Measurements from ENCODE around the gene KMT5B. TPM values are rescaled to one million over a fixed set of nuclear protein-coding genes. Genes with fewer than 3 reads are reported as not detected.

KMT5B gene
- total RNA-seq, 2 donors from 2014 or later: 30.6 to 34.4 TPM

DNA sequence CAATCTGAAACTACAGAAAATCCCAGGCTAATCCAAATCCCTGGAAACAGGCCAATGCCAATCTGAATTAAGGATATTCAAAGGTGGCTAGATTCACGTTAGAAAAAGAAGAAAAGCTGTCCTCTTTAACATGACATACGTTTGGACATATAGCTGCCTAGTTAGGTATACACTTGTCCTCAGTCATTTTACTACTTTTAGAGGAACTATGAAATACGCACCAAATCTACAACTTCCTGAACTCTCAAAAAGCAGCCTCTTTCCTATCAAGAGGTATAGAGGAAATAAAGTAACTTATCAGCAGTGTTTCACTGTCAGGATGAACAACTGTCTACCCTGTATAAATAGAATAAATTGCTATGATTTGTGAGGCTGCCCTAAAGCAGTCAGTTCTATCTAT is 24.0 kb downstream of the KMT5B start:
- no peaks in the 10 kb centered on the region for H3K9me3 Mint-ChIP-seq
- H3K36me3 Mint-ChIP-seq: no peaks in the 10 kb centered on the region
- H3K27ac Mint-ChIP-seq: no peak overlapping the region
- no peak for ATAC-seq
- no peak for DNase-seq (ENCODE audit: low spot score)
- H3K27me3 Mint-ChIP-seq: no peaks in the 10 kb centered on the region
- H3K4me3 Mint-ChIP-seq: no peak overlapping the region
- peaks cover 28 to 31% of the 10 kb centered on the region in 2 donors for H3K4me1 Mint-ChIP-seq (ENCODE audit: low read depth in 2 of 2)

DNA sequence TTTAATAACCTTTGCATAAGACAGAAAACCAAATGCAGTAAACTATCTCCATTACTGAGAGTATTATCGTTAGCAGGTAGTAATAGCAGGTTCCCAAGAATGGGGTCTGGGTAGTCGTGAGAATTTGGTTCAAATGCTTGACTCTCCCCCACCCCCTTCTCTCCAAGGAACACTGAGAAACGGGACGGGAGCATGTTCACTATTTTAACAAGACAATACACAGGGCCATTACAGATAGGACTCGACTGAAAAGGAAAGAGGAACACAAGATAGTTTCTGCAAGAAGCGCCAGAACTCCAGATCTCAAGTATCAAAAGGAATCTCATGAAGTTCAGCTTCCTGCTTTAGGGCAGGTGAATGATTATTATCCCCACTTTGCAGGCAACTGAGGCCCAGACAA is 27.0 kb downstream of the KMT5B start:
- no peak overlapping the region for H3K27ac Mint-ChIP-seq
- H3K27me3 Mint-ChIP-seq: no peaks in the 10 kb centered on the region
- no peaks in the 10 kb centered on the region for H3K9me3 Mint-ChIP-seq
- DNase-seq (ENCODE audit: low spot score) (no peak), ATAC-seq (no peak)
- H3K36me3 Mint-ChIP-seq: no peaks in the 10 kb centered on the region
- peaks cover 13 to 15% of the 10 kb centered on the region in 2 donors for H3K4me1 Mint-ChIP-seq (ENCODE audit: low read depth in 2 of 2)
- H3K4me3 Mint-ChIP-seq: no peak overlapping the region

DNA sequence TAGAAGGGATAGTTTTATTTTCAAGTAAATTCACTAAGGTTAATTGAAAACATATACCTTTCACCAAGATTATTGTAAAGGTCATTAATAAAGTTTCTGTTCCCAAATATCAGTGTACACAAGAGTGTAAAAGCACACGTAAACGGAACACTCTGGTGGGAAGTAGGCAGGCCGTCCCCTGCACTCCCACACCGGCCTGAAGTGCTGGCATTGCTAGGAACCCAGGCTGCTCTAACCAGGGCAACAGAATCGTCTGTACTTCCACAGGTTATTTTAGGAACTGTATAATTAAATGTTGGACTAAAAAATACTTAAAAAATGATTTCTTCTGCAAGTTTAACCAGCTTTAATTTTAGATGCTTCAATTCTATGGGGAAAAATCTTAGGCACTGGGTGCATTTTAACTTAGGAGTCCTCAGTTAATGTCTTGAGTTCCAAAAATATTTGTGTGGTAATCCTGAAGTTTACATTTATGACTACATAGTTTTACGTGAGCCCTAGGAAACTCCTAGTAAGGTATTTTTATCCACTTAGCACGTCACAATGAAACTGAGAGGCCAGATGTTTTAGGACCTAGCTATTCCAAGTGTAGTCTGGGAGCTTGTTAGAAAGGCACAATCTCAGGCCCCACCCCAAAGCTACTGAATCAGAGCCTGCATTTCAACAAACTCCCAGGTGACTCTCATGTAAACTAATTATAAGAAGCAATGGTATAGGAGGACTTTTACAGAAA is 31.2 kb downstream of the KMT5B start:
- Mint-ChIP-seq H3K4me1 (ENCODE audit: low read depth in 2 of 2) (peaks cover 0 to 8% of the 10 kb centered on the region in 2 donors), H3K36me3 (no peaks in the 10 kb centered on the region), H3K9me3 (no peaks in the 10 kb centered on the region), H3K27ac (no peak overlapping the region), H3K27me3 (no peaks in the 10 kb centered on the region), H3K4me3 (no peak overlapping the region)
- DNase-seq (ENCODE audit: low spot score): no peak
- ATAC-seq: no peak

DNA sequence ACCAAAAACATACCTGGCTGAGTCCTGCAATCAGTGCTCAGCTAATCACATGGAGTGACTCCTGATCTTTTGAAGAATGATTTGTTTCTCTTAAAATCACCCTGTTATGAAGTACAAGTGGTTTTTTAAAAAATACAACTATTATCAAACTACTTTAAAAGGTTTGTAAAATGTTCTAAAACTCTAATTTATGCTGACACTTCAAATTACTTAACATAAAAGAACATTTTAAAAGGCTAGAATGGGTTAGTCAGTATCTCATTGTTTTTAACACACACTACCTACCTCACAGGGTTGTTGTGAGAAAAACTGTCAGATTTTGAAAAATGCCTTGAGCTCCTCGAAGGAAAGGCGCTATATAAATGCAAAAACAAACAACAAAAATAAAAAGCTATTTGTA is 33.2 kb downstream of the KMT5B start:
- no peaks in the 10 kb centered on the region for H3K36me3 Mint-ChIP-seq
- H3K4me1 Mint-ChIP-seq (ENCODE audit: low read depth in 2 of 2): peaks cover 0 to 3% of the 10 kb centered on the region in 2 donors
- H3K4me3 Mint-ChIP-seq: no peak overlapping the region
- ATAC-seq (no peak), DNase-seq (ENCODE audit: low spot score) (no peak)
- H3K27ac Mint-ChIP-seq: no peak overlapping the region
- no peaks in the 10 kb centered on the region for H3K9me3 Mint-ChIP-seq
- H3K27me3 Mint-ChIP-seq: no peaks in the 10 kb centered on the region

DNA sequence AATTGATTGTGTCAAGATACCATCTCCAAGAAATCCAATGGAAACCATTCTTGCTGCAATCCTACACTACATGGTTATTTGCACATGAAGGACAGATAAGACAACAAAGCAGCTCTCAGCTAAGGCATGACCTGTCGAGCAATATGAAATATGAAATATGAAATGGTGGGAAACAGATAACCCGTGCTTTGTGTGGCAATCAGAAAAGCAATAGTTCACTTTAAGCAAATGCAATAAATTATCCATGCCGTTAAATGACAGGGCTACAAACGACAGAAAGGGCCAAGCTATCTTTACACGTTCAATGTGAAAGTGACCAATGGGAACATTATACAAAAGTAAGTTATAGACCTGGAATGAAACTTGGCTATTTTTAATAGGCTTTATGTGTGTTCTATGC is 35.2 kb downstream of the KMT5B start:
- H3K4me1 Mint-ChIP-seq (ENCODE audit: low read depth in 2 of 2): peaks cover 0 to 3% of the 10 kb centered on the region in 2 donors
- no peak overlapping the region for H3K4me3 Mint-ChIP-seq
- H3K36me3 Mint-ChIP-seq: no peaks in the 10 kb centered on the region
- ATAC-seq (no peak), DNase-seq (ENCODE audit: low spot score) (no peak)
- H3K27ac Mint-ChIP-seq: no peak overlapping the region
- H3K27me3 Mint-ChIP-seq: no peaks in the 10 kb centered on the region
- no peaks in the 10 kb centered on the region for H3K9me3 Mint-ChIP-seq

DNA sequence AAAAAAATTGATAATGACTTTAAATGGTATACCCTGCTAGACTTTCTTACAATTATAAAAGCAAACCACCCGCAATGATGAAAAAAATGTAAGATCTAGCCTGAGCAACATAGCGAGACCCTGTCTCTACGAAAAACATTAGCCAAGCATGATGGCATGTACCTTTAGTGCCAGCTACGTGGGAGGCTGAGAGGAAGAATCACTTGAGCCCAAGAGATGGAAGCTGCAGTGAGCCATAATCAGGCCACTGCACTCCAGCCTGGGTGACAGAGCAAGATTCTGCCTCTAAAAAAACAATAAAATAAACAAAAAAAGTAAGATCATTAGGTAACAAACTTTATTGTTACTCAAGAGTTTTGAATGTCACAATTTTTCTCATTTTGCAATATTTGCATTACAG is 39.2 kb downstream of the KMT5B start:
- H3K4me1 Mint-ChIP-seq (ENCODE audit: low read depth in 2 of 2): peaks cover 0 to 3% of the 10 kb centered on the region in 2 donors
- H3K9me3 Mint-ChIP-seq: no peaks in the 10 kb centered on the region
- H3K27ac Mint-ChIP-seq: no peak overlapping the region
- H3K4me3 Mint-ChIP-seq: no peak overlapping the region
- H3K27me3 Mint-ChIP-seq: no peaks in the 10 kb centered on the region
- DNase-seq (ENCODE audit: low spot score): no peak
- peaks cover 8% of the 10 kb centered on the region for H3K36me3 Mint-ChIP-seq
- ATAC-seq: no peak

DNA sequence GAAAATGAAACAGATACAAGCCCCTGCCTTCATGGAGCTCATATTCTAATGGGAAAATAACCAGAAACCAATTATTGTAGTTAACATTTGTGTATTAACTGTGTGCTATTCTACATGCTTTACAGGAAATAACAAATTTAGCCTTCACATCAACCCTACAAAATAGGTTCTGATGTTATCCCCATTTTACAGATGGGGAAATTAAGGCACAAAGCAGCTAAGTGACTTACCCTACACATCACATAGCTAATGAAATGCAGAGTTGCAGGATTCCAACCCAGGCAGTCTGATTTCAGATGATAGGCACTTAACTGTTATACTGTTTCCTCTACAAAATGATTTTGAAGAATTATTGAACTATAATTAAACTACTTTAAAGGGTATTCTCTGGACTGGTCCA is 43.7 kb downstream of the KMT5B start:
- ATAC-seq: no peak
- no peak overlapping the region for H3K27ac Mint-ChIP-seq
- H3K4me1 Mint-ChIP-seq (ENCODE audit: low read depth in 2 of 2): no peaks in the 10 kb centered on the region
- H3K9me3 Mint-ChIP-seq: no peaks in the 10 kb centered on the region
- DNase-seq (ENCODE audit: low spot score): no peak
- peaks cover 19% of the 10 kb centered on the region for H3K36me3 Mint-ChIP-seq
- no peaks in the 10 kb centered on the region for H3K27me3 Mint-ChIP-seq
- no peak overlapping the region for H3K4me3 Mint-ChIP-seq

DNA sequence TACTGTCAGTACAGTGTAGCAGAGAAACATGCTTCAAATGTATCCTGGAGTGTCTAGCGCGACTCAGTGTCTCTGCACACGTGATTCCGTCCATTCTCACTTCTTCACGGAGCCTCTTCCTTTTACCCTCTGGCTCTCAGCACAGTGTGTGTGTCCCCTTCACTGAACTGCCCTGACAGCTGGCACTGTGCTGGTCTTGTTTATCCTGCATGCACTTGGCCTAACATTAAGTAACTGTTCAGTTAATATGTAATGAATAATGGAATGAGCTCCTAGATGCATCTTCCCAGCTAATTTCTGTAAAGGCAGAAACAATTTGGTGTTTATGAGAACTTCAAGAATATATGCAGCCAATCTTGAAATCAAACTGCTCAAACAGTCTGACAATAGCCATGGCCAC is 44.4 kb downstream of the KMT5B start:
- Mint-ChIP-seq H3K4me1 (ENCODE audit: low read depth in 2 of 2) (no peaks in the 10 kb centered on the region), H3K27me3 (no peaks in the 10 kb centered on the region), H3K4me3 (no peak overlapping the region), H3K36me3 (peaks cover 19% of the 10 kb centered on the region), H3K9me3 (no peaks in the 10 kb centered on the region), H3K27ac (no peak overlapping the region)
- ATAC-seq (no peak), DNase-seq (ENCODE audit: low spot score) (no peak)

DNA sequence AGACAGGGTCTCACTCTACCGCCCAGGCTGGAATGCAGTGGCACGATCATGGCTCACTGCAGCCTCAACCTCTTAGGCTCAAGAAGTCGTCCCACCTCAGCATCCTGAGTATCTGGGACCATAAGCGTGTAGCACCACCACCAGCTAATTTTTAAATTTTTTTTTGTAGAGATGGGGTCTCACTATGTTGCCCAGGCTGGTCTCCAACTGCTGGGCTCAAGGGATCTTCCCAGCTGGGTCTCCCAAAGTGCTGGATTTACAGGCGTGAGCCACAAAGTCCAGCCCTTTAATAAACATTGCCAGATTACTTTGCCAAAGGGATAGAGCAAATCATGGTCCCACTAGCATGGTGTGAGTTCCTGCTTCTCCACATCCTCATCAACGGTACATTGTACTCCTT is 45.6 kb downstream of the KMT5B start:
- H3K36me3 Mint-ChIP-seq: peaks cover 19% of the 10 kb centered on the region
- H3K4me1 Mint-ChIP-seq (ENCODE audit: low read depth in 2 of 2): no peaks in the 10 kb centered on the region
- H3K9me3 Mint-ChIP-seq: no peaks in the 10 kb centered on the region
- no peak overlapping the region for H3K27ac Mint-ChIP-seq
- DNase-seq (ENCODE audit: low spot score): no peak
- H3K4me3 Mint-ChIP-seq: no peak overlapping the region
- no peak for ATAC-seq
- no peaks in the 10 kb centered on the region for H3K27me3 Mint-ChIP-seq

DNA sequence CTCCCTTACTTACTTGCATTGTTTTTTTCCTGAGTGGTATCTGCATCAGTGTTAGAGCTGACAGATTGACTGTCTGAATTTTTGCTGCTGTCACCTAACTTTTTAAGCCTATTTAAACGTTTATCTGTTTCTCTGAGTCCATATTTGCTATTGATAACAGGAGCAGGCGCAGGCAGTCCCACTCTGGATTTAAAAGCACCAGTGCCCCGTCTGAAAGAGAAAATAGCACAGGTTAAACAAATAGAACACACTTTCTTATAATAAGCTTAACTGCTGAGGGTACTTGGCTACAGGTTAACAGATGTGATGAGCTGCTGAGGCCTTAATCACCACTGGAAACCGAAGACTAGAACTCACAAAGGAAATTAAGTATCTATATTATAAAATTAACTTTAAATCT is 46.1 kb downstream of the KMT5B start:
- Mint-ChIP-seq H3K9me3 (no peaks in the 10 kb centered on the region), H3K27me3 (no peaks in the 10 kb centered on the region), H3K36me3 (peaks cover 19% of the 10 kb centered on the region), H3K4me3 (no peak overlapping the region), H3K4me1 (ENCODE audit: low read depth in 2 of 2) (no peaks in the 10 kb centered on the region), H3K27ac (no peak overlapping the region)
- DNase-seq (ENCODE audit: low spot score) (no peak), ATAC-seq (no peak)

DNA sequence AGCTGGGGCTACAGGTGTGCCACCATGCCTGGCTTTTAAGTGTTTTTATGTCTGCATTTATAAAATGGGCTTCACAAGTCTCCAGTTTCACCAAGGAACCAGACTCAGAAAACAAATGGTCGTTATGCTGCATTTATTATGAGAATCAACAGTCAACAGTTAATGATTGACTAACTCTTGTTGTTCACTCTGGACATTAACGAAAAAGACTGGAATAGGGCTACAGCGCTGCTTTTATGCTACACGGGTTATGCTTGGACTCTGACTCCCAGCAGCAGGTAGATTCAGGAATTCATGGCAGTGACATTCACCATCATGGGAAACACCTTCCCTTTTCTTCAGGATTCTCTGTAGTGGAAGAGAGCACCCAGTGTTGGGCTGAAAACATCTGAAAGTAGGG is 47.5 kb downstream of the KMT5B start:
- H3K27ac Mint-ChIP-seq: no peak overlapping the region
- no peaks in the 10 kb centered on the region for H3K9me3 Mint-ChIP-seq
- no peaks in the 10 kb centered on the region for H3K27me3 Mint-ChIP-seq
- no peak overlapping the region for H3K4me3 Mint-ChIP-seq
- ATAC-seq (no peak), DNase-seq (ENCODE audit: low spot score) (no peak)
- peaks cover 19% of the 10 kb centered on the region for H3K36me3 Mint-ChIP-seq
- no peaks in the 10 kb centered on the region for H3K4me1 Mint-ChIP-seq (ENCODE audit: low read depth in 2 of 2)

DNA sequence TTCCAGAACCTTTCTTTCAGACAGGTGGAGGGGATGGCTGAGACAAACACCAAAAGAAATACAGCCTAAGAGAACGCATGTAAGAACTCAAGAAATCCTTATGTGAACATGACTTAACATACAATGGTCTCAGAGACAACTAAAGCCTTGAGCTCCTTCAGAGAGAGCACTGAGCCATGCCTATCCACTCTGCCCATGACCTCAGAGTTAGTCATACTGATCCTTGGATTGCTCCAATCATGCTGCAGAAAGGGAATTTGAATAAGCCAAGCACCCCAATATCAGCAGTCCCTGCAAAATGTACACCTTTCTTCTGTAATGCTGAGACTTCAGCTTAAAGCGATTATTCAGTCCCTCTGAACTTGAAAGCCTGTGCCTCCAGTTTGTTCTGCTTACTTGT is 48.7 kb downstream of the KMT5B start:
- H3K27ac Mint-ChIP-seq: no peak overlapping the region

DNA sequence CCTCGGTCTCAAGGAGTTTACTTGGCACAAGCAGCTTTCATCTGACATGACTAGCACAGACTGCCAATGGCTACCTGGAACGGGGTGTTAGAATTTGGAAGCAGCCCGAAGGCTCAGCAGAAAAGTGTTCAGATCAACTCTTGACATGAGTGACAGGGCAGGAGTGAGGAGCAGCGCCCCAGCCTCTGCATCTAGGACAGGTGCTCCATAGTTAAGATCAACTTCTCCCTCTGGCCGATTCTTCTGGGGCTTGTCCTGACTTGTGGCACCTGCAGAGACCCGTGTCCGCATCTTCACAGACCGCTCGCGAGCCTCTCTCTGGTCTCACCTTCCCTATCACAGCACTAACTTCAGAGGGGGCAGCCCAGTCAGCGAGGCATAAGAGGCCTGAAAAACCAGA is 49.4 kb downstream of the KMT5B start:
- no peaks in the 10 kb centered on the region for H3K4me1 Mint-ChIP-seq (ENCODE audit: low read depth in 2 of 2)
- H3K27me3 Mint-ChIP-seq: no peaks in the 10 kb centered on the region

More for the DNA sequence above, 48.7 kb downstream of the KMT5B start:
- H3K4me1 Mint-ChIP-seq (ENCODE audit: low read depth in 2 of 2): no peaks in the 10 kb centered on the region
- DNase-seq (ENCODE audit: low spot score): no peak
- ATAC-seq: no peak
- H3K4me3 Mint-ChIP-seq: no peak overlapping the region
- no peaks in the 10 kb centered on the region for H3K27me3 Mint-ChIP-seq
- no peaks in the 10 kb centered on the region for H3K9me3 Mint-ChIP-seq
- peaks cover 12% of the 10 kb centered on the region for H3K36me3 Mint-ChIP-seq

DNA sequence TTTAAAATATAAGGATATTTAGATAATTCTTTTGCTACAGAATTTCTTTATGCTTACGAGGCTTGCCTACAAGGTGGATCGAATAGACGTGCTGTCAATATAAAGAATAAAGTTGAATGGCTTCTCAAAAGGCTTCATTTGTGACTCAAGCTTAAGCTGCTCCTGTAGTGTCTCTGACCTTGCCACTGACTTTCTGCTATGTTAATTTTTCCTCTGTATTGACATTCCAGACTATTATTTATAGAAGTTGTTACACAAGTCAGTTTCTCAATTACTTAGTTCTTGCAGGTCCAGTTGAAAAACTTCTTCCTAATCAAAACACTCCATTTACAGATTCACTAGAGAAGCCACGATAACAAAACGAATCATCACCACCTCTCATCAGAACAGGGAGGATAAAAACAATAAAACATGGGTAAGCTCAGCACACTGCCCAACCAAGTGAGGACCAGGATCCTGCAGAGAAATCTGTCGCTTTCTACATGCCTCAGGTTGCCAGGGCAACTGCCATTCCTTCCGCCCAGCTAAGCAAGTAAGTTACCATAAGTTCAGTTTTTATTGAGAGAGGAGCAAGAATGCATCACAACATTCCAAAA is 52.9 kb downstream of the KMT5B start:
- H3K4me3 Mint-ChIP-seq: no peak overlapping the region
- H3K27ac Mint-ChIP-seq: no peak overlapping the region
- no peak for ATAC-seq

More for the DNA sequence above, 49.4 kb downstream of the KMT5B start:
- no peak for ATAC-seq
- H3K36me3 Mint-ChIP-seq: peaks cover 9% of the 10 kb centered on the region
- no peaks in the 10 kb centered on the region for H3K9me3 Mint-ChIP-seq
- no peak overlapping the region for H3K27ac Mint-ChIP-seq
- no peak for DNase-seq (ENCODE audit: low spot score)
- no peak overlapping the region for H3K4me3 Mint-ChIP-seq

DNA sequence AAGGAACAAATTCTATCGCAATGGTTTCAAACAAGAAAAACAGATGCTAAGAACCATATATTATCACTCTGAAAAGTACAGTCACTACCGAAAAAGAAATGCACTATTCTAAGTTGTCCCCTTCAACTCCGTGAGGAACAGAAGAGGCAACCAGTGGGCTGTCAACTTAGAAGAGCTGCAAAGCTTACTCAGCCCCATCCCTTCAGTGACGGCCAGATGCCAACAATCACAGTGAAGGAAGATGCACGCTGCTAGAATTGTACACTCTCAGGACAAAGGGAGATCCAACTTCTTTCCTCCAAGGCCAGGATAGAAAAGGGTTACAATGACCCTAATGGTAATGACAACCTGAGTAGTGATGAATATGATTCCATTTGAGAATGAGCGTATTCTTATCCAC is 53.4 kb downstream of the KMT5B start:
- DNase-seq (ENCODE audit: low spot score) (no peak), ATAC-seq (no peak)
- no peaks in the 10 kb centered on the region for H3K27me3 Mint-ChIP-seq
- H3K4me3 Mint-ChIP-seq: no peak overlapping the region
- no peaks in the 10 kb centered on the region for H3K4me1 Mint-ChIP-seq (ENCODE audit: low read depth in 2 of 2)
- H3K36me3 Mint-ChIP-seq: no peaks in the 10 kb centered on the region
- no peaks in the 10 kb centered on the region for H3K9me3 Mint-ChIP-seq
- no peak overlapping the region for H3K27ac Mint-ChIP-seq

More for the DNA sequence above, 52.9 kb downstream of the KMT5B start:
- Mint-ChIP-seq H3K36me3 (no peaks in the 10 kb centered on the region), H3K27me3 (no peaks in the 10 kb centered on the region), H3K9me3 (no peaks in the 10 kb centered on the region), H3K4me1 (ENCODE audit: low read depth in 2 of 2) (no peaks in the 10 kb centered on the region)
- DNase-seq (ENCODE audit: low spot score): no peak

All from natural killer cell treated with Interleukin-12 subunit alpha and Interleukin-12 subunit beta and Interleukin-15 and Interleukin-18, amount 100 ng/mL, for 72 hours (primary cell).